ENCODE data around the gene GALT. TPM values are rescaled to one million over a fixed set of nuclear protein-coding genes. Genes with fewer than 3 reads are reported as not detected.

The GALT gene

Small RNA genes lying within 50 kb of the gene (small RNA-seq; reads per million reads assigned to genes)
- gene CCL27 (ENCODE audit: insufficient read depth) = not detected

All from mesendoderm (in vitro differentiated cells).